ENCODE data around the gene PHOX2A.

The PHOX2A gene

DNA sequence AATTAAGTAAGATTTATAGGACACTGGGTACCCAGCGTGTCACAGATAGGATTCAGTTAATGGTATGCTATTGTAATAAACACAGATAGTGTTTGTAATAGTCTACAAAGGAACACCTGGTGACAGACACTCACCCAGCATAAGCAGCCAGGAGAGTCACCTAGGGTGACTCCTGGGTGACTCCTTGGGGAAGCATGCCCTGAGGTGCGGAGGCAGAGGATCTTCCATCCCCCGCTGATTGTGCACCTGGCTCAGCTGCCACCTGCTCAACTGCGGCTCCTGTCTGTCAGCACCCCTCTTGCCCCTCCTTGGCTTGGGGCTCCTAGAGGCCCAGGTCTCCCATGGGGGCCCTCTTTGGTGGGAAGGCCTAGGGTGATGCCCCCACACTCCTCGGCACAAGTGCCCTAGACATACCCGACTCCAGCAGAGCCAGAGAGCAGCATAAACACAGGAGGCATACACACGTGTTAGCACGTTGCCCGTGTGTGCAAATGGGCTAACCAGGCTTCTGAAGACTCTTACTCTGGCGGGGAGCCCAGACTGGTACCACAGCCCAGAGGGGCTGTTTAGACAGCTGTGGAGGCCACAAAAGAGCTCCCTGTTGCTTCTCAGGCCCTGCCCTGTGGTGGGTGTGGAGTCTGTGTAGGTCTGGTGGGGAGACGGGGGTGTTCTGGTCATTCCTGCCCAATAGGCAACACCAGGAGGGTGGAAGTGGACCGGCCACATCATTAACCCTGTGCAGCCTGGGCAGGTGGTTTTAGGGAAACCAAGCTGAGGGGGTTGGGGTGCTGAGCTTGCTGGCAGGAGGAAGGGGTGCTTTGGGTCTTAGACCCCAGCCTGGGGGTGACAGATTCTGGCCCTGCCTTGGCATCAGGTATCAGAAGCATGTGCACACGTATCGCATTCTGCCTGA lies 16.4 kb downstream of the PHOX2A start:
- H4K20me1 ChIP-seq (ENCODE audit: control insufficient read depth, insufficient read depth, low read depth, low read length) = no peaks in the 10 kb centered on the region
- H3K9me2 ChIP-seq (replicated peaks; ENCODE audit: control insufficient read depth, low read length) = no peaks in the 10 kb centered on the region
- H3K4me1 ChIP-seq (ENCODE audit: control insufficient read depth, low read length) = peaks cover 19% of the 10 kb centered on the region
- peaks cover 72% of the 10 kb centered on the region for H3K36me3 ChIP-seq (ENCODE audit: control insufficient read depth, low read length)
- H3F3A ChIP-seq (ENCODE audit: control insufficient read depth, insufficient read depth) = no peaks in the 10 kb centered on the region
- no peak overlapping the region for H3K27ac ChIP-seq (ENCODE audit: low read depth, low read length)
- no peaks in the 10 kb centered on the region for H3K27me3 ChIP-seq (ENCODE audit: control insufficient read depth, low read length)
- TF ChIP-seq EZH2phosphoT487 (IDR thresholded peaks at IDR 0.05; ENCODE audit: borderline replicate concordance, low read length) = no peak
- TF ChIP-seq, protein P1, sequence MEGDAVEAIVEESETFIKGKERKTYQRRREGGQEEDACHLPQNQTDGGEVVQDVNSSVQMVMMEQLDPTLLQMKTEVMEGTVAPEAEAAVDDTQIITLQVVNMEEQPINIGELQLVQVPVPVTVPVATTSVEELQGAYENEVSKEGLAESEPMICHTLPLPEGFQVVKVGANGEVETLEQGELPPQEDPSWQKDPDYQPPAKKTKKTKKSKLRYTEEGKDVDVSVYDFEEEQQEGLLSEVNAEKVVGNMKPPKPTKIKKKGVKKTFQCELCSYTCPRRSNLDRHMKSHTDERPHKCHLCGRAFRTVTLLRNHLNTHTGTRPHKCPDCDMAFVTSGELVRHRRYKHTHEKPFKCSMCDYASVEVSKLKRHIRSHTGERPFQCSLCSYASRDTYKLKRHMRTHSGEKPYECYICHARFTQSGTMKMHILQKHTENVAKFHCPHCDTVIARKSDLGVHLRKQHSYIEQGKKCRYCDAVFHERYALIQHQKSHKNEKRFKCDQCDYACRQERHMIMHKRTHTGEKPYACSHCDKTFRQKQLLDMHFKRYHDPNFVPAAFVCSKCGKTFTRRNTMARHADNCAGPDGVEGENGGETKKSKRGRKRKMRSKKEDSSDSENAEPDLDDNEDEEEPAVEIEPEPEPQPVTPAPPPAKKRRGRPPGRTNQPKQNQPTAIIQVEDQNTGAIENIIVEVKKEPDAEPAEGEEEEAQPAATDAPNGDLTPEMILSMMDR (IDR thresholded peaks at IDR 0.05; ENCODE audit: low read depth, low read length, poor library complexity, severe bottlenecking) = no peak
- no peak overlapping the region for H3K4me3 ChIP-seq (ENCODE audit: low read length)
- H3K4me2 ChIP-seq (ENCODE audit: low read length) = no peak overlapping the region
- H3K79me2 ChIP-seq (ENCODE audit: control insufficient read depth, low read length) = peaks cover 38% of the 10 kb centered on the region
- H3K9me3 ChIP-seq (ENCODE audit: control insufficient read depth, insufficient read depth, low read length) = no peaks in the 10 kb centered on the region

- H3K4me1 ChIP-seq (ENCODE audit: control insufficient read depth, low read length) = peaks cover 28% of the 10 kb centered on the region
- H3F3A ChIP-seq (ENCODE audit: control insufficient read depth, insufficient read depth) = no peaks in the 10 kb centered on the region
- no peaks in the 10 kb centered on the region for H3K27me3 ChIP-seq (ENCODE audit: control insufficient read depth, low read length)
- H3K79me2 ChIP-seq (ENCODE audit: control insufficient read depth, low read length) = peaks cover 46% of the 10 kb centered on the region
- 0 out of 2 replicates have a peak overlapping the region, but pooled peaks have one; percentile 96 for H3K4me2 ChIP-seq (ENCODE audit: low read length)
- no peaks in the 10 kb centered on the region for H3K9me2 ChIP-seq (replicated peaks; ENCODE audit: control insufficient read depth, low read length)
- H3K36me3 ChIP-seq (ENCODE audit: control insufficient read depth, low read length) = peaks cover 64% of the 10 kb centered on the region
- H3K27ac ChIP-seq (ENCODE audit: low read depth, low read length) = no peak overlapping the region
- TF ChIP-seq EZH2phosphoT487 (IDR thresholded peaks at IDR 0.05; ENCODE audit: borderline replicate concordance, low read length) = no peak
- TF ChIP-seq, protein P1 (IDR thresholded peaks at IDR 0.05; ENCODE audit: low read depth, low read length, poor library complexity, severe bottlenecking) = no peak
- H4K20me1 ChIP-seq (ENCODE audit: control insufficient read depth, insufficient read depth, low read depth, low read length) = no peaks in the 10 kb centered on the region
- no peaks in the 10 kb centered on the region for H3K9me3 ChIP-seq (ENCODE audit: control insufficient read depth, insufficient read depth, low read length)
- no peak overlapping the region for H3K4me3 ChIP-seq (ENCODE audit: low read length)
These were observed 17.3 kb downstream of the PHOX2A start for GRCh38 chr11:72226701-72227100.

DNA sequence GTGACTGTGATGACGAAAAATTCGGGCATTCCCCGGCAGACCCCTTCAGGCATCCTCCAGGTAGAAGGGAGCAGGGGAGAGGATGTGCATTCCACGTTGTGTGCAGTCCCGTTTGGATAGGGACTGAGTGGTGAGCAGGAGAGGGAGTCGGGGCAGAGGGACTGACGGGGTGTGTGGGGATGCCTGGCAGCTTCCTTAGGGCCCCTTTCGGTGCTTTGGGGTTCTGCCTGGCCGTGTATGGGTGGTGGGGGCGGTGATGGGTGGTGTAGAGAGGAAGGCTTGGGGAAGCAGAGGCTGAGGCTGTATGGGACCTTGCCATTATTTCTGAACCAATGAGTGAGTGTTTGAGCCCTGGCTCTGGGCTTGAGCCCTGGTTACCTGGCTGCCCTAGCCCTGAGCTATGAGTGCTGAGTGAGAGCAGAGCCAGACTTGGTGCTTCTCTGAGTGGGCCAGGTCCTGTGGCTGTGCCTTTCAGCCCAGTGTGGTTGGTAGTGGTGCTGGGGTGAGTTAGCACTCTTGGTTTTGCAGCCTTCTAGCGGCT lies 18.5 kb downstream of the PHOX2A start:
- no peaks in the 10 kb centered on the region for H4K20me1 ChIP-seq (ENCODE audit: control insufficient read depth, insufficient read depth, low read depth, low read length)
- no peak for TF ChIP-seq EZH2phosphoT487 (IDR thresholded peaks at IDR 0.05; ENCODE audit: borderline replicate concordance, low read length)
- H3K36me3 ChIP-seq (ENCODE audit: control insufficient read depth, low read length) = peaks cover 52% of the 10 kb centered on the region
- no peaks in the 10 kb centered on the region for H3K9me2 ChIP-seq (replicated peaks; ENCODE audit: control insufficient read depth, low read length)
- peak overlapping the region; percentile 96 for H3K4me3 ChIP-seq (ENCODE audit: low read length)
- H3K27ac ChIP-seq (ENCODE audit: low read depth, low read length) = peak overlapping the region; percentile 87
- no peaks in the 10 kb centered on the region for H3K27me3 ChIP-seq (ENCODE audit: control insufficient read depth, low read length)
- no peaks in the 10 kb centered on the region for H3F3A ChIP-seq (ENCODE audit: control insufficient read depth, insufficient read depth)
- H3K79me2 ChIP-seq (ENCODE audit: control insufficient read depth, low read length) = peaks cover 49% of the 10 kb centered on the region
- H3K4me1 ChIP-seq (ENCODE audit: control insufficient read depth, low read length) = peaks cover 40% of the 10 kb centered on the region
- no peaks in the 10 kb centered on the region for H3K9me3 ChIP-seq (ENCODE audit: control insufficient read depth, insufficient read depth, low read length)
- H3K4me2 ChIP-seq (ENCODE audit: low read length) = peak overlapping the region; percentile 96
